ENCODE measurements around the gene NSUN5. TPM values are rescaled to one million over a fixed set of nuclear protein-coding genes. Genes with fewer than 3 reads are reported as not detected.
A peak's percentile ranks its signal among the peaks of the same experiment; 100 is the strongest.
"Not testable (repeated sequence)": the region's sequence is repeated elsewhere in the genome, so short reads cannot be mapped to it uniquely, and the experiment has no call there.

Gene NSUN5
- total RNA-seq, result 15.9 TPM

DNA sequence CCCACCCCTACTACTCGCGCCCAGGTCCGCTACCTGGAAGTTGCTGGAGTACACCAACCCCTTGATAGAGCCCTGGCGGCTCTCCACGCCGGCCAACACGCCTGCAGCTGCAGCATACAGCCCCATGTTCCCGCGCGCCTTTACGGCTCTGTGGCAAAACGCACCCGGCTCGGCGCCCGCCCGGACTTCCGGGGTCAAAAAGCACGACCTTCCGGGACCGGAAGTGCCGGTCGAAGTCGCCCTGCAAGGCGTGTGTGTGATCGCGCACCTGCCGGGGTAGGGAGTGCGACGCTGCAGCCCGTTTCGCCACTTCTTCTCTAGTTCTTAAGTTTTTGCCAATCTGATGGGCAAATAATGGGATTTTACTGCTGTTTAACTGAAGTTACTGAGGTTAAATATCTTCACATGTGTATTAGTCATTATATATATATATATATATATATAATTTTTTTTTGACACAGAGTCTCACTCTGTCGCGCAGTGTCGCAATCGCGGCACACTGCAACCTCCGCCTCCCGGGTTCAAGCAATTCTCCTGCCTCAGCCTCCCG is at the start of gene NSUN5:
Gene NSUN5, minus strand, starts transcription at position 162 of the 550 bp plus-strand sequence. Its CDS starts 36 bp downstream, at position 126.
- DNase-seq (ENCODE audit: low spot score in 2 of 2) (peak; percentile 81 to 83), FAIRE-seq (no peak)

DNA sequence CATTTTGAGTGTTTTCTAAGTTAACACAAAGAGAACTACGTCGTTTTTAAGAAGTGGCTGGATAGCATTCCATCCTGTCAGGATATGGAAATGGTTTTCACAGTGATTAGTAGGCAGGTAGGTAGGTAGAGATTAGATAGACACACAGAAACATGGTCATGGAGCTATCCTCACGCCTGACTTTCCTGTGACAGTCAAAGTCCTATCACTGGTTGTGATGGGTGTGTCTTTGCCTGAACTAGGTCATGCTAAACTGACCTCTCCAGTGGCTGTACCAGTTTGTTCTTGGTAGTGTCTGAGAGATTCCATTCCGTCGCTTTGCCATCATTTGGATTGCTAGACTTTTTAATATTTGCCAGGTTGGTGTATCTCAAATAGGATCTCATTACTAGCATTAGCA is 47.5 kb upstream of the NSUN5 start:
- FAIRE-seq (no peak), DNase-seq (ENCODE audit: low spot score in 2 of 2) (no peak)

DNA sequence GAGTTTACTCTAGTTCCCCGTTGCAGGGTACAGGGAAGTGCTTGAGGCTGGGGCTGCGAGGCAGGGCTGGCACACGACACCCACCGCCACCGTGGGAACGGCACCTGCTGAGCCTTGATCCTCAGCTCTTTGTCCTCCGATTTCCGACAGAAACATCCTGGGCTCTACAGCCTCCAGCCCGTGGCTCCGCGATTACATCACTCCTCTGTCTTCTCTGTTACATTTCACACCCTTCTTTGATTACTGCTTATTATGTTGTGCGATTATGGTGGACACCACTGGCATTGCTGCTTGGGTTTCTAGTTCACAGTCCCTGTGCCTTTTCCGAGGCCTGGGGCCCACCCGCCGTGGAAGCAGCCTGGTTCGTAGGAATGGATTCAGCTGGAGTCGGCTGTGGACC is 46.2 kb upstream of the NSUN5 start:
- FAIRE-seq (no peak), DNase-seq (ENCODE audit: low spot score in 2 of 2) (no peak)

DNA sequence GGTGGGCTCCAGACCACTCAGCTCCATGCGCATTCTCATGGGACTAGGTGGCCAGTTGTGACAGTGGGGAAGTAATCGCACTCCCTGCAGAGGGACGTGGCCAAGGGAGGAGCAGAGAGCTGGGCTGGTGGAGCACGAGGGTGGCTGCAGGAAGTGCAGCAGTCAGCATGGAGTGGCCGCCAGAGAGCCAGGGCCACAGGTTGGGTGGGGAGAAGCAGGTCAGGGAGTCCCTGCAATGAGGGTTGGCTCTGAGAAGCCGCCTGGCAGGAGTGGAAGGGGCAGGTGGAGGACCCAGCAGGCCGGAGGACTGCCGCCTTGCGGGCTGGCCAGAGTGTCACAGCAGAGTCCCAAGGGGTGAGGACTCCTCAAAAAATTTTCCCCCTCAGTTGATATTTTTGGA is 45.6 kb upstream of the NSUN5 start:
- FAIRE-seq (no peak), DNase-seq (ENCODE audit: low spot score in 2 of 2) (no peak)

DNA sequence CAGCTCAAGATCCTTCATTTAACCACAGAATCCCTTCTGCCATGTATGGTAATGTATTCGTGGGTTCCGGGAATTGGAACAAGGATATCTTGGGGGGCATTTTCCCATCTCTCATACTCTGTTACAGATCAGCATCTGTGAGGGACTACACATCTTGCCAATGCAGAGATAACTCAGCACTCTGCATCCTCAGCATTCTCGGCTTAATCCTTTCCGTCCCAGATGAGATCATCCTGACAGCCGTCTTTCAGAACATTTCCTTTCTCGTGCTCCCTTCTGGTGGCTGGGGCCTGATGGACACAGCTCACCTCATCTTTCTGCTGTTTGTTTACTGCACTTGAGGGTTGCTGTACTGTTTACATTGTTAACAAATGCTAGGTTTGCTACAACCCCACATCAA is 44.6 kb upstream of the NSUN5 start:
- DNase-seq (ENCODE audit: low spot score in 2 of 2) (no peak), FAIRE-seq (no peak)

DNA sequence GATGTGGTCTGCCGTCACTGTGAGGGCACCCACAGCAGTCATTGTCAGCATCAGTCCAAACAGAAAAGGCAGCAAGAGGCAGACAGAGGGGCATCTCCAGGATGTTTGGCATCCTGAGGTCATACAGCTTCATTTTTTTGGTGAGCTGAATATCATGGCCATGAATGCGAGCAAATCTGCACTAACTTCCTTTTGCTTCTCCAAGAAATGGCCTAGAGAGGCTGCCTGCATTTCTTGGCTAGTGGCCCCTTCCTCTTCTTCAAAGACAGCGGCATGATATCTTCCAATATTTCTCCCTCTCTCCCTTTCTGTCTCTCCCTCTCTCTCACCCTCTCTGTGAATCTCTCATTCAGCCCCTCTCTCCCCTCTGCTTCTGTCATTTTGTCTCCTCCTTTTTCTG is 44.2 kb upstream of the NSUN5 start:
- no peak for DNase-seq (ENCODE audit: low spot score in 2 of 2)
- FAIRE-seq, result no peak

DNA sequence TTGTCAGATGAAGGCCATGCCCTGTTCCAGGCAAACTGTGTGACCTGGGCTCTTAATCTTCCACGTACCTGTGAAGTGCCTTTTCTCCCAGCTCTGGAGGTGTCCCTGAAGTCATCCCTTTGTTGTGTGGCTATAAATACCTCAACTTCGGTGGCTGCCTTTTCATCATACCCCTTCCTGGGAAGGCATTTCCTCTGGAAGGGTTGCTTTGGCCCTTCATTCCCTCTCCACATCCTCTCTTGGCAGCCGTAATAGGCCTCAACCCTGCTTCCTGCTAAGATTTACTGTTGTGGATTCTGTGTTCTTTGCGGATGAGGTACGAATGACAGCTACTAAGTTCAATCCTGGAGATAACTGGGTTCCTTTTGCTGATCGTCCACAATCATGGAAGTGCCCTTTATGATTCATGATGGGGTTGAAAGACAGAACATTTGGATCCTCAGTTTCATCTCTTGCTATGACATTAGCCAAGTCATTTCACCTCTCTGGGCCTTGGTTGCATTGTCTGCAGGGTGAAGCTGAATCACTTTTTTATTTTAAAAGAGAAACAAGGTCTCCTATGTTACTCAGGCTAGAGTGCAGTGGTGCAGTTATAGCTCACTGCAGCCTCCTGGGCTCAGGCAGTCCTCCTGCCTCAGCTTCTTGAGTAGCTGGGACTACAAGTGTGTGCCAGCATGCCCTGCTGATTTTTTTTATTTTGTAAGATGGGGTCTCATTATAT is 43.0 kb upstream of the NSUN5 start:
- DNase-seq (ENCODE audit: low spot score in 2 of 2) (no peak), FAIRE-seq (no peak)

DNA sequence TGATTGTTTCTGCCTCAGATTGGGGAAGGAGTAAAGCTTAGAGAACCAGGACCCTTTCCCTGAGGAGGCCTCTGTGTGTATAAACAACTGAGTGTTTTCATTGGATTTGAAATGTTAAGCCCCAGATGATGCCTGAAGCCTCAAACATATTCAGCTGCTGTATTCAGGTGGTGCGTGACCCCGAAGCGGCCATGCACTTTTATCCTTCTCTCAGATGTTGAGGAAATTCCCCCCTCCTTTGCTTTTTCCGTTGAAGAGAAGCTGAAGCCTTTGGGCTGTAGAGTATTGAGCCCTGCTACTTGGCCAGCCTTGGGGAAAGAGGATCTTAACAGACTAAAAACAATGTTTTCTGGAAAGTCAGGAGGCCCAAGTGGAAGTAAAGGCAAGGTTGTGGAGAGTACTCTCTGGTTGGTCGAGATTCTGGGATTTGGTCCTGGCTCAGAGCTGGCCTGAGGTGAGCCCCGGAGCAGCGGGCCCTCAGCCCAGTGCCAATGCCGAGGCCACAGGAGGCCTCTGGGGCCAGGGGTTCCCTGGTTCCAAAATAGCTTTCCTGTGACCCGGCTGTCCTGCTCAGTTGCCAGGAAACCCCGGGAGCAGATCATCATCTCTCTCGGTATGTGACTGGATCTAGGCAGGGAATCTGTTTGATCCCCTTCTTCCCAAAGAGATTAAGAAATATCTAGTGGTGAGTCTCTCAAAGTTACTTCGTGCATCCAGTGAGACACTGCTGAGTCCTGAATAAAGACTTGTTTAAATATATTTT is 41.9 kb upstream of the NSUN5 start:
- FAIRE-seq, result no peak

DNA sequence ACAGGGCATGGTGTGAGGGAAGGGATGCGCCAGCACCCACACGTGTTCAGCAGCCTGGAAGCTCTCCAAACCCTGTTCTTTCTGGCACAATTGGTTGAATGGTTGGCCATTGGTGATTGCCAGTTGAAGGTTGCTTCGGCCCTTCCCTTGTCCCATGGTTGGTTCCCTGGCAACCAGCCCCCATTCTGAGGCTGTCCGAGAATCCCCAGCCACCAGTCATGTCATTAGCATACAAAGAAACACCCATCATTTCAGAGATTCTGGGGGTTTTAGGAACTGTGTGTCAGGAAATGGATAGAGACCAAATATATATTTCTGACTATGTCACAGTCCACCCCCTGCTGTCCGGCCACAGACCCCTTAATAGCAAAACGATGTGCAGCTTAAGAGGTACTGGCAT is 41.1 kb upstream of the NSUN5 start:
- DNase-seq (ENCODE audit: low spot score in 2 of 2), result no peak
- no peak for FAIRE-seq

More for the DNA sequence above, 41.9 kb upstream of the NSUN5 start:
- no peak for DNase-seq (ENCODE audit: low spot score in 2 of 2)

DNA sequence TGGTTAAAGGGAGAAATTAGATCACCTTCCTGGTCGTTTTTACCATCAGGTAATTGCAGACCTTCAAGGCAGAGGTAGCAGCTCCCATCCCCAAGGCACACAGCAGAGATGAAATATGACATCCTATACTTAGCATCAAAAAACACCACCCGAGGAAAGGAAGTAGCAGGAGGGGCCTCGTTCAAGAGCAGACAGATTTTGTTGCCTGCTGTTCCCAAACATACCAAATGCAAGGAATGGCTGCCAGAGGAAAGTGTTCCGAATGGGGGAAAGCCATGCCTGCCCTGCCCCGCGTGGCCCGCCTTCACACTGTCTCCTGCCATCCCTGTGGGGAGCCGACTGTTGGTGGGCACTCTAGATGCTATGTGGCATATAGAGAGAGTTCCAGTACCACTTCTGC is 37.3 kb upstream of the NSUN5 start:
- DNase-seq (ENCODE audit: low spot score in 2 of 2) (no peak), FAIRE-seq (no peak)

DNA sequence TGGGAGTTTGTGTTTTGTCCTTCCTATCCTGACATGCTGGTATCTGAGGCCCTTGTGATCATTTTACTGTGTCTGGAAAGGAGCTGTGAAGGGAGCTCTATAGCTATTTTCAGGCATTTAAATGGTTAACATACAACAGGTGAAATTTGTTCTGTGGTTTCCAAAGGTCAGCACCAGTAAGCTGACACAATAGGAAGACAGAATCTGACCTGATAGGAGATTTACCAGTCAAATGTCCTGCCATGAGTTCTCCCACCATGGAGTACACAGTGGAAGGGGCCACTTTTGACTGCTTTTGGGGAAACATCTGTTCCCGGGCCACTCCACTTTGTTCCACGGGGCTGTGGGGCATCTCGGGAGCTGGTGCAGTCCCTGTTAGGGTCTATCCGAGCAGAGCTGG is 36.9 kb upstream of the NSUN5 start:
- DNase-seq (ENCODE audit: low spot score in 2 of 2), result no peak
- FAIRE-seq, result no peak

DNA sequence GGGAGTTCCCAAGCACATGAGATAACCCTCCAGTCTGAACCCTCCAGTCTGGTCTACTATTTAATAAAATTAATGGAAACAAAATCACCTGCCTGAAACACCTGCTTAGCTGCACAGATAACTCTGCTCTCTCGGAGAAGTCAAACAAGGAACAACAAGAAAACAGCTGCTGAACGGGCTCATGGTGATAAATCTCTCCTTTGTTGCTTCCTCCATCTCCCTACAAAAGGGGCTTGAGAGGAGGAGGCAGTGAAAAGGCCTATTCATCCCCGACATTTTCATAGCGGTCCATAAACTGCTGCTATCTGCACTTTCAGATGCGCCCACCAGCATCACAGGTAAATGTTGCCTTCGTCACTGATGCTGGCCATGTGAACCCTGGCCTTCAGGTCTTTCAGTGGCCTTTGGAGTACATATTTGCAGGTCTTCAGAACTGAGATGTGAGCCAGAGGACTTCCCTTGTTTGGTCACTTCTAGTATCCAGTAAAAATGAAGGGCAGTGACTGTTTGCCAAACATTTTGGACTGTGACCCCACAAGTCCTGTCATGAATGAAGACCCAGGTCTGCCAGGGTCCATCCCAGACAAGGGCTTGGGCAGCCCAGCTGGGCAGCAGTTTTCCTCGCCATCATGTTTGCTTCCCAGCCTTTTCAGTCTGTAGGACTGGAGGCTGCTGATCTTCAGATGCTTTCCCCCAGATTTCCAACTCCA is 35.2 kb upstream of the NSUN5 start:
- DNase-seq (ENCODE audit: low spot score in 2 of 2) (no peak), FAIRE-seq (no peak)

DNA sequence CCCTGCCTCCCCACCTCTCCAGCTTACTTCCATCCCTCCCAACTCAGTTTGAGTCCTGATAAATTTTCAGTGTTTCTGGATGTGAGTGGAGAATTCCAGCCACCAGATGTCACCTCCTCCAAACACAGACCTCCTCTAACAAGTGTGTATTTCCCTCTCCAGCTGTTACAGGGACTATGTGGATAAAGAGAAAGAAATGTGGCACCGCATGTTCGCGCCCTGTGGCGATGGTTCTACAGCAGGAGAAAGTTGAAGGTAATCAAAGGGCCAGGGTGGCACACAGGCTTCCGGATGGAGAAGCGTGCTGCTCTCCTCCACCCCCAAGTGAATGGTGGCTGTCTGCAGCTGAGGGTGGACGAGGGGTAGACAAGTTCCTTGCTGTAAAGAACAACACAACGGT is 34.0 kb upstream of the NSUN5 start:
- peak; percentile 52 to 70 for DNase-seq (ENCODE audit: low spot score in 2 of 2)
- no peak for FAIRE-seq

DNA sequence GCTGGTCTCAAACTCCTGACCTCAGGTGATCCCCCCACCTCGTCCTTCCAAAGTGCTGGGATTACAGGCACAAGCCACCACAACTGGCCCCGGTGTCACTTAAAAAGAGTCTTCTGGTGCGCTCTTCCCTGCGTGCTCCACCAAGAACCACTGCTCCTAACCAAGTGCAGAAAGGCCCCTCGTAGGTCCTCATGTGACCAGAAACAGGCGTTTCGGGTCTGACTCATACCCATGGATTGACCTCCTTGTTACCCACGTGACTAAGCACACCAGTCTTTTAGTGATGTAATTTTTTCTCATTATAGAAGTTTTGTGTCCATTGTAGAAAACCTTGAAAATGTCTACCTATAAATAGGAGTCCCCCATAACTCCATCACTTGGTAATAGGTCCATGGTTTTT is 33.3 kb upstream of the NSUN5 start:
- DNase-seq (ENCODE audit: low spot score in 2 of 2) (no peak), FAIRE-seq (no peak)

DNA sequence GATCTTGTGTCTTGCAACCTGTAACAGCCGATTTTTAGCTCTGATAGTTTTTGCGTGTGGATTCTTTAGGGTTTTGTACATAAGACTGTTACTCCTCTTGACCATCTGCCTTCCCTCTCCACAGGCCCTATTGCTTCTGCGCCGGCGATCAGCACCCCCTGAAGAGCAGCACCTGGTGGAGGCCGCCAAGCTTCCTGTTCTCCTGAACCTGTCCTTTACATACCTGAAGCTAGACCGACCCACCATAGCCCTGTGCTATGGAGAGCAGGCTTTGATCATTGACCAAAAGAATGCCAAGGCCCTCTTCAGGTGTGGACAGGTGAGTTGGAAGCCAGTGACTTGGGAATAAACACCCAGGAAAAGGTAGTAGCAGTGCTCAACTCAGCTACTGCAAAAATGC is 31.9 kb upstream of the NSUN5 start:
- DNase-seq (ENCODE audit: low spot score in 2 of 2) (no peak), FAIRE-seq (no peak)

DNA sequence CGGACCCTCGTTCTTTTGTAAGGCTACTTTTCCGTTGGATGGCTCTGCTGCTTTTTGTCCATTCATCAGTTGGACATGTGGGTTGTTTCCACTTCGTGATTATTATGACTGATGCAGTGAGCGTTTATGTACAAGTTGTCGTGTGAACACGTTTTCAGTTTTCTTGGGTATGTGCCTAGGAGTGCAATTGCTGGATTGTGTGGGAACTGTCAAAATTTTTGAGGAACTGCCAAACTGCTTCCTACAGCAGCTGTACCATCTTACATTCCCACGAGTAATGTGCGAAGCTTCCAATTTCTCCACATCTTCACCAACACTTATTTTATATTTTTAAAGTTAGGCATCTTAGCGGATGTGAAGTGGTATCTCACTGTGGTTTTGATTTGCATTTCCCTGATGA is 29.7 kb upstream of the NSUN5 start:
- FAIRE-seq (no peak), DNase-seq (ENCODE audit: low spot score in 2 of 2) (no peak)

DNA sequence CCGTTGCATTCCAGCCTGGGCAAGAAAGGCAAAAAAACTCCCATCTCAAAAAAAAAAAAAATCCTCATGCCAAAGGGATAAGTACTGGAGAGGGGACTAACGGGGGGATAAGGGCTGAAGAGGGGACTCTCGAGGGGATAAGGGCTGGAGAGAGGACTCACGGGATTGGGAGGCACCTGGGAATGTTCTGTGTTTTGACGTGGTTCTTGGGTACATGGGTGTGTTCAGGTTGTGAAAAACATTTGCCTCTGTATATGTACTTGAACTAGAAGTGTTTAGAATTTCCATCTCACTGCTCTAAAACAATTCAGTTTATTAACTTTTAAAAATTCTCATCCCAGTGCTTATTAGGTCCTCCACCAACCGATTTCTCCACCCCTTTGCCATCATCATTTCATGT is 23.8 kb upstream of the NSUN5 start:
- no peak for FAIRE-seq
- DNase-seq (ENCODE audit: low spot score in 2 of 2), result no peak

DNA sequence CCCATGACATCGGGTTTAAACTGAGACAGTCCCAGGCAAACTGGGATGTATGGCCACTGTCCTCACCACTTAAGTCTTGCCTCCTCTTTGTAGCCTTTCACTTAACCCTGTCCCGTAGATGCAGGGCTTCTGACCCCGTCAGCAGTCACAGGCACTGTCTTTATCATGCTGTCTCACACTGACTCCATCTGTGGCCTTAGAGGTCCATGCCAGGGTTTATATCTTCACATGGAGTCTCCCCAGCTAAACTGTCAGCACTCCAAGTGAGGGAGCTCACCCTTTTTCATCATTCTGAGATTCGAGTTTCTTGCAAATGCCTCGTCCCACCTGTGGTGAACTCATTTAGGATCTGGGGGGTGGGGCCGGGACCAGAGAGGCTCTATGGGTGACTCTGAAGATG is 22.1 kb upstream of the NSUN5 start:
- DNase-seq (ENCODE audit: low spot score in 2 of 2), result no peak
- no peak for FAIRE-seq

DNA sequence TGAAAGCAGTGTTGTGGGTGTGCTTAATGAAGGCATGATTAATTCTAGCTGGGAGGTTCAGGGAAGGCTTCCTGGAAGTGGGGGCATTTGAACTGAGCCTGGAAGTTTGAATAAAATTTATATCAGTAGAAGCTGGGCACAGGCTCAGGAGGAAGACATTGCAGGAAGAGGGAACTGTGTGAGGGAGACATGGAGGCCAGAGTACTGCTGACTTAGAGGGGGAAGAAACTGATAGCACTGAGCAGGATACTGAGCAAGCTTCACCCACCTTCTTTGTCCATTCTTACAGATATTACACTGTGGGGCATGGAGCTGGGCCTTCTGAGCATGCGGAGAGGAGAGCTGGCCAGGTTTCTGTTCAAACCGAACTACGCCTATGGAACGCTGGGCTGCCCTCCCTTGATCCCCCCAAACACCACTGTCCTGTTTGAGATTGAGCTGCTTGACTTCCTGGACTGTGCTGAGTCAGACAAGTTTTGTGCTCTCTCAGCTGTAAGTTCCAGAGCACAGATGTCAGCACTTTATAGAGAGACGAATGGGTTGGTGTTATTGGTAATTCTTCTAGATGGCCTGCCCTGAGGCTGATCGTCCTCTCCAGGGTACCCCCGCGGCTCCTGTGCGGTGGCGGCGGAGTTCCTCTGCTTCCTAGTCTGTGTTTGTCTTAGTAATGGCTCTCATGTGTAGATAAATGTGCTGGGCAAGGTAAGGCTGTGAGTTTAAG is 21.4 kb upstream of the NSUN5 start:
- no peak for DNase-seq (ENCODE audit: low spot score in 2 of 2)
- no peak for FAIRE-seq

DNA sequence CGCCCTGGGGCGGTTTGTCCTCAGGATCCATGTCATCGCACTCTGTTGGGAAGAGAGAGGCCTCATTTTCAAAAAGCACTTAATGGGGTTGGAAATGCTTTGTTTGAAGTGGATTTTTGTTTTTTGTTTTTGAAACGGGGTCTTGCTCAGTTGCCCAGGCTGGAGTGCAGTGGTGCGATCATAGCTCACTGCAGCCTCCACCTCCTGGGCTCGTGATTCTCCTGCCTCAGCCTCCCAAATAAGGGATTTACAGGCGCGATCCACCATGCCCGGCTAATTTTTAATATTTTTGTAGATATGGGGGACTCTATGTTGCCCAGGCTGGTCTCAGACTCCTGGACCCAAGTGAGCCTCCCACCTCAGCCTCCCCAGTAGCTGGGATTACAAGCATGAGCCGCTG is 20.1 kb upstream of the NSUN5 start:
- FAIRE-seq (no peak), DNase-seq (ENCODE audit: low spot score in 2 of 2) (no peak)

DNA sequence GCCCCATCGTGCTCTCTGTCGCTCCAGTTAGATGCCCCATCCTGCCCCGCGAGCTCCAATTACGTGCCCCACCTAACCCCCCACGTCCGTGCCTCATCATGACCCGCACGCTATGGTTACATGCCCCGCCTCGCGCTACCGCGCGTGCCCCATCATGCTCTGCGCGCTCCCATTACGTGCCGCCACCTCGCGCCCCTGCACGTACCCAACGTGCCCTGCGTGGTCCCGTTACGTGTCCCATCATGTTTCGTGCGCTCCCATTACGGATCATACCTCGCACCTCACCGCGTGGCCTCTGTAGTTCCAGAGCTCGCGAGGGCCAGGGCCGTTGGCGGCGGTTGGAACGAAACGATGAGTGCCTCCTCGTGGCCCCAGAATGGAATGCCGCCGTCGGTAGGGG is 19.3 kb upstream of the NSUN5 start, which contains the start of the genes FKBP6 and TRIM50:
Gene FKBP6, plus strand, starts transcription at position 240 of the 400 bp plus-strand sequence. CDS start 268 bp downstream, outside the sequence.
Gene TRIM50, minus strand, starts transcription at position 161 of the 400 bp plus-strand sequence. CDS start 3,295 bp downstream, outside the sequence.
- not testable (repeated sequence) for FAIRE-seq; DNase-seq (ENCODE audit: low spot score in 2 of 2)
